Activated CD4-positive, alpha-beta T cell treated with anti-CD3 and anti-CD28 coated beads, Interleukin-2, amount 50 U/mL, for 24 hours (primary cell): ENCODE results near the gene FBXO41.
A peak's percentile ranks its signal among the peaks of the same experiment; 100 is the strongest.

Source experiments
- DNase-seq, 2 donors: peaks; one replicate each; pipeline ENCODE4 v3.0.0-alpha.2; 2020; ENCODE audit warnings: low read depth in 1 of 2, low spot score in 1 of 2

The FBXO41 gene

DNA sequence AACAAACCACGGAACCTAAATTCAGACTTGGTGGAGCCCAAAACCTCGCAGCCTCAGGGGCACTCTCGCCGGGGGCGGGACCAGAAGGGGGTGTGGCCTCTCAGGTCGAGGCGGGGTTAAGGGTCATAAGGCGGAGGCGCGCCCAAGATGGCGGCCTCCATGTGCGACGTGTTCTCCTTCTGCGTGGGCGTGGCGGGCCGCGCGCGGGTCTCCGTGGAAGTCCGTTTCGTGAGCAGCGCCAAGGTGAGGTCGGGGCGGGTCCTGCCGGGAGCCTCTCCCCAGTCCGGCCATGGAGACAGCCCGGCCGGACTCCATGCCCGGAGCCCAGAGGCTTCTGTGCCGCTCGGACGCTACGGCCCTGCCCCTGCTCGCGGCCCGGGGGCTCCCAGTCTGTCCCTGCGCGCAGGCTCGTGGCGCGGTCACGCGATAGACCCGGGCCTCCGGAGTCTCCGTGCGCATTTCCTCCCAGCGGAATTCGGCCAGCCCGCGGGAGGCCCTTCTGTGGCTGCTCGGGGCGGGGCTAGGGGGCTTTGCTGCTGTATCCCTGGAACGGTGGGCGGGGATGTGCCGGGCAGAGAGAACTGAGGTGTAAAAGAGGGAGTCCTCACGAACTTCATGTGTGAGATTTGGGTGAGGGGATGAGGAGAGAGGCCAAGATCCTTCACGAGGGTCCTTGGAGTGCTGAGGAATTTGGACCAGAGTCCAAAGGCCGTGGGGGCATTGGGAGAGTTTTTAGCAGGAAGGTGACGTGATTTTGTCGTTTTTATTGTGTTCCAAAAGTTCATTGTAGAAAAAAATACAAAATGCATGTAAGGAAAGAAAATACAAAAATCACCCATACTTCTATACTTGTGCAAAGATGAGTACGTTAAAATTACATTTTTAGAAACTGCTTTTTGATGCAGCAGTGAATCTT lies 69.9 kb downstream of the FBXO41 start, which contains the start of gene SMYD5:
SMYD5 (plus strand) TSS at position 126 of the 916 bp plus-strand sequence; CDS start at position 148, 22 bp downstream.
- peak; percentile 87 to 90 for DNase-seq

DNA sequence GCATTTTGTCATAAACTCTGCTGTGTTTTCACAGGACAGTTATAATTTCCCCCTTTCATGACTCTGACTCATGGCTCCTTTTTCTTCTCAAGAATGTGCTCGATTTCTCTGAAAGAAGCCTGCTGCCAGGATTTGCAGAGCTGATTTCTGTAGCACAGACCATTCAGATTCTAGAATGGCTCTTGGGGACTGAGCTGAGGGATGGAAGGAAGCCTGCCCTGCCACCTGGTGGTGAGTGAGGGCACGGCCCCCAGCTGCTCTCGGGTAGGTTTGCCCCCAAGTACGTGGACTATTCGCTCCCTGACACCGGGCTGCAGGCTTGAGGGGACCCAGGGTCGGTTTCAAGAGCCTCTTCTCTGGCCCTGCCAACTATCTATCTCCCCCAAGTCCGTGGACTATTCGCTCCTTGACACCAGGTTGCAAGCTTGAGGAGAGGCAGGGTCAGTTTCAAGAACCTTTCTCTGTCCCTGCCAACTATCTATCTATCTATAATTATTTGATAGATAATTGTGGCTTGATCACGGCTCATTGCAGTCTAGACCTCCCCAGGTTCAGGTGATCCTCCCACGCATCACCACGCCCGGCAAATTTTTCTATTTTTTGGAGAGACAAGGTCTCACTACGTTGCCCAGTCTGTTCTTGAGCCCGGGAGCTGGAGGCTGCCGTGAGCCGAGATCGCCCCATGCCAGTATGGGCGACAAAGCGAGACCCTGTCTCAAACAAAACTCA lies 71.7 kb downstream of the FBXO41 start:
- DNase-seq: peak; percentile 50 to 61

- DNase-seq: no peak
Observed at GRCh38 chr2:73212098-73212447, 72.2 kb downstream of the FBXO41 start.

GRCh38 chr2:73210696-73211095 lies 73.6 kb downstream of the FBXO41 start:
- DNase-seq: no peak

DNA sequence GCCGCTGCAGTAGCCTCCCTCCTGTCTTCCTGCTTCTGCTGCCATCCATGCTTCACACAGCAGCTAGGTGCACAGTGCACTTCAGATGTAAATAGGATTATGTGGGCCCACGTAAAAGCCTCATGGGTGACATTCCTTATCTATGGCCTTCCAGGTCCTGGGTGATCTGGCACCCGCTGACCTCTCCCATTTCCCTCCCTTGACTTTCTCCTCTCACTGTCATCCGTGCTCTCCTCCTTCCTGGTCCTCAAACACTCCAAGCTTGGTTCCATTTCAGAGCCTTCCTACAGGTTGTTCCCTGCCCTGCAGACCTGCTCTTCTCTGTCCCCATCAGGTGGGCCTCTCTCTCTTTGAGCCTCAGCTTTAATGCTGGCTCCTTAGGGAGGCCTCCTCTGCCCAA lies 74.3 kb downstream of the FBXO41 start:
- DNase-seq: no peak

GRCh38 chr2:73208258-73208657 lies 76.0 kb downstream of the FBXO41 start:
- DNase-seq: no peak

DNA sequence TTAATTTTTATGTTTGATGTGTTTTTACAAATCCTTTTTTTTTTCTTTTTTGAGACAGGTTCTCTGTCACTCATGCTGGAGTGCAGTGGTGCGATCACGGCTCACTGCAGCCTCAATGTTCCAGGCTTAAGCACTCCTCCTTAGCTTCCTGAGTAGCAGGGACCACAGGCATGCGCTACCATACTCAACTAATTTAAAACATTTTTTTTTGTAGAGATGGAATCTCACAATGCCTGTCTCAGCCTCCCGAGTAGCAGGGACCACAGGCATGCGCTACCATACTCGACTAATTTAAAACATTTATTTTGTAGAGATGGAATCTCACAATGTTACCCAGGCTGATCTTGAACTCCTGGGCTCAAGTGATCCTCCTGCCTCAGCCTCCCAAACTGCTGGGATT lies 78.7 kb downstream of the FBXO41 start:
- no peak for DNase-seq
